Liver (tissue), 9 donors: Measurements from ENCODE around the gene ZNF74. TPM values are rescaled to one million over a fixed set of nuclear protein-coding genes. Genes with fewer than 3 reads are reported as not detected.

Experiments
- DNase-seq: peaks from one replicate; pipeline ENCODE4 v3.0.0-alpha.2; 2017; ENCODE audit warnings: low spot score
- H3K27ac ChIP-seq, 2 donors: one replicate each; pipeline ENCODE4 v1.7.0; 2013; ENCODE audit warnings: inconsistent platforms in 2 of 2, low read length in 2 of 2, control low read depth in 1 of 2, low read depth in 1 of 2, mild to moderate bottlenecking in 1 of 2
- H3K27me3 ChIP-seq, 4 donors: one replicate each; pipeline versions ENCODE4 v1.6.1 to v1.7.0; 2013; ENCODE audit warnings: low read length in 3 of 4, inconsistent platforms in 1 of 4, mild to moderate bottlenecking in 1 of 4, moderate library complexity in 1 of 4; ENCODE audit not compliant: control insufficient read depth in 4 of 4, insufficient read depth in 4 of 4
- H3K36me3 ChIP-seq, 4 donors: one replicate each; pipeline versions ENCODE4 v1.6.1 to v1.7.0; 2013; ENCODE audit warnings: low read length in 3 of 4, mild to moderate bottlenecking in 3 of 4, low read depth in 1 of 4, moderate library complexity in 1 of 4; ENCODE audit not compliant: control insufficient read depth in 4 of 4, insufficient read depth in 3 of 4
- H3K4me1 ChIP-seq, 4 donors: one replicate each; pipeline versions ENCODE4 v1.6.1 to v1.7.0; 2013; ENCODE audit warnings: low read length in 3 of 4, mild to moderate bottlenecking in 3 of 4, moderate library complexity in 1 of 4; ENCODE audit not compliant: control insufficient read depth in 4 of 4, insufficient read depth in 4 of 4
- H3K4me3 ChIP-seq, 3 donors: one replicate each; pipeline versions ENCODE4 v1.6.1 to v1.7.0; 2013; ENCODE audit warnings: low read length in 3 of 3, control low read depth in 1 of 3, low read depth in 1 of 3, mild to moderate bottlenecking in 1 of 3
- H3K9ac ChIP-seq, 2 donors: one replicate each; pipeline ENCODE4 v1.7.0; 2013; ENCODE audit warnings: low read length in 2 of 2, mild to moderate bottlenecking in 2 of 2, moderate library complexity in 2 of 2, control low read depth in 1 of 2, low read depth in 1 of 2
- H3K9me3 ChIP-seq, 4 donors: one replicate each; pipeline versions ENCODE4 v1.6.1 to v1.7.0; 2013; ENCODE audit warnings: low read length in 3 of 4; ENCODE audit not compliant: control insufficient read depth in 4 of 4
- EGR1 ChIP-seq, 2 donors: IDR thresholded peaks; 2 replicates each; pipeline ENCODE4 v1.6.1; 2016 to 2018; ENCODE audit warnings: antibody characterized with exemption in 2 of 2, low read depth in 2 of 2
- FOXA1 ChIP-seq: IDR thresholded peaks from 2 replicates; pipeline ENCODE4 v1.6.1; 2016; ENCODE audit warnings: antibody characterized with exemption
- FOXA2 ChIP-seq: IDR thresholded peaks from 2 replicates; pipeline ENCODE4 v1.6.1; 2016; ENCODE audit warnings: antibody characterized with exemption
- GABPA ChIP-seq, 2 donors: IDR thresholded peaks in 1 of 2; conservative IDR thresholded peaks in 1 of 2; 2 replicates each; pipeline ENCODE4 v1.6.1; 2016; ENCODE audit warnings: antibody characterized with exemption in 2 of 2, mild to moderate bottlenecking in 1 of 2, moderate library complexity in 1 of 2
- HNF4A ChIP-seq, 2 donors: conservative IDR thresholded peaks; 2 replicates each; pipeline ENCODE4 v1.6.1; 2016; ENCODE audit warnings: antibody characterized with exemption in 2 of 2, mild to moderate bottlenecking in 2 of 2
- HNF4G ChIP-seq: IDR thresholded peaks from 2 replicates; pipeline ENCODE4 v1.6.1; 2016; ENCODE audit warnings: antibody characterized with exemption
- JUND ChIP-seq, 2 donors: IDR thresholded peaks; 2 replicates each; pipeline ENCODE4 v1.6.1; 2016; ENCODE audit warnings: antibody characterized with exemption in 2 of 2
- NR2F2 ChIP-seq: IDR thresholded peaks from 2 replicates; pipeline ENCODE4 v1.6.1; 2016; ENCODE audit warnings: antibody characterized with exemption
- RAD21 ChIP-seq, 2 donors: IDR thresholded peaks; 2 replicates each; pipeline ENCODE4 v1.6.1; 2016; ENCODE audit warnings: antibody characterized with exemption in 2 of 2, mild to moderate bottlenecking in 2 of 2
- RXRA ChIP-seq, 2 donors: IDR thresholded peaks; 2 replicates each; pipeline ENCODE4 v1.6.1; 2017 to 2018; ENCODE audit warnings: antibody characterized with exemption in 2 of 2, mild to moderate bottlenecking in 1 of 2
- SP1 ChIP-seq: IDR thresholded peaks from 2 replicates; pipeline ENCODE4 v1.6.1; 2018; ENCODE audit warnings: antibody characterized with exemption, mild to moderate bottlenecking
- TAF1 ChIP-seq: conservative IDR thresholded peaks from 2 replicates; pipeline ENCODE4 v1.6.1; 2016; ENCODE audit warnings: antibody characterized with exemption, mild to moderate bottlenecking
- YY1 ChIP-seq: IDR thresholded peaks from 2 replicates; pipeline ENCODE4 v1.6.1; 2016; ENCODE audit warnings: antibody characterized with exemption, mild to moderate bottlenecking
- WGBS: extraction: QIAGEN DNeasy Blood & Tissue Kit; methylation state at CpG from one replicate; pipeline ENCODE4 v1.1.7; 2013; 5-methylcytosine and 5-hydroxymethylcytosine counted together
- polyA plus RNA-seq, 2 donors: library from polyadenylated mRNA; stranded (reverse) in 1 of 2; unstranded in 1 of 2; fragments of 200-250 nt in 1 of 2; fragments of >200 nt in 1 of 2; fragmentation: Nextera tagmentation in 1 of 2; extraction: Ambion mirVana in 1 of 2; gene quantifications; one replicate each; pipeline versions ENCODE4 v1.2.1 to v1.2.3, GENCODE V29; 2013 to 2015
- total RNA-seq, 2 donors: library from RNA; depleted of rRNA; stranded (reverse); fragments of >200 nt; gene quantifications; one replicate each; pipeline ENCODE4 v1.2.3, GENCODE V29; 2014
- TF ChIP-seq, protein P1 (sequence below): IDR thresholded peaks from 2 replicates; pipeline ENCODE4 v1.6.1; 2016; ENCODE audit warnings: antibody characterized with exemption, mild to moderate bottlenecking
- TF ChIP-seq, protein P2 (sequence below): fragments of 150-350 bp; IDR thresholded peaks from 2 replicates; pipeline ENCODE4 v1.5.1; 2017; ENCODE audit warnings: improper control_type of control experiment, low read depth, low read length; ENCODE audit not compliant: missing input control
- TF ChIP-seq, protein P3 (sequence below): IDR thresholded peaks from 2 replicates; pipeline ENCODE4 v1.6.1; 2016; ENCODE audit warnings: antibody characterized with exemption
- TF ChIP-seq, protein P4 (sequence below): IDR thresholded peaks from 2 replicates; pipeline ENCODE4 v1.6.1; 2016; ENCODE audit warnings: antibody characterized with exemption
- donor health status: healthy.
- donor health status: healthy.
- donor health status: healthy.
- donor health status: healthy.
- donor health status: healthy.

The ZNF74 gene
- total and polyA plus RNA-seq, 4 donors, result 0.99 to 5.0 (median 3.1) TPM

DNA sequence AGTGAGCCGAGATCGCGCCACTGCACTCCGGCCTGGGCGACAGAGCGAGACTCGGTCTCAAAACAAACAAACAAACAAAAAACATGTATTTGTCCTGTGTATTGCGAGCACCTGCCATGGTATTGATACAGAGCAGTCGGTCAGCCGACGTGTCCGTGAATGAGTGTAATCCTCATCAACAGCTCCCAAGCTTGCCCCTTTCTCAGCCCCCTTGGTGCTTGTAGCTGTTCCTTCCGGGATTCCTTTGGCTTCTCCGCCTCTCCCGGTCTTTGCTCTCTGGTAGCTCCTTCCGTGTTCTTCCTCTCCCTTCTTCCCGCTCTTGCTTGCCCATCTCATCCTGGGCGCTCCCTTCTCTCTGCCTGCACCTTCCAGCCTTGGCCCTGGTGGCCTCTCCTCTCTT, 10.9 kb downstream of the ZNF74 start (continued):
- TF ChIP-seq, protein P1, sequence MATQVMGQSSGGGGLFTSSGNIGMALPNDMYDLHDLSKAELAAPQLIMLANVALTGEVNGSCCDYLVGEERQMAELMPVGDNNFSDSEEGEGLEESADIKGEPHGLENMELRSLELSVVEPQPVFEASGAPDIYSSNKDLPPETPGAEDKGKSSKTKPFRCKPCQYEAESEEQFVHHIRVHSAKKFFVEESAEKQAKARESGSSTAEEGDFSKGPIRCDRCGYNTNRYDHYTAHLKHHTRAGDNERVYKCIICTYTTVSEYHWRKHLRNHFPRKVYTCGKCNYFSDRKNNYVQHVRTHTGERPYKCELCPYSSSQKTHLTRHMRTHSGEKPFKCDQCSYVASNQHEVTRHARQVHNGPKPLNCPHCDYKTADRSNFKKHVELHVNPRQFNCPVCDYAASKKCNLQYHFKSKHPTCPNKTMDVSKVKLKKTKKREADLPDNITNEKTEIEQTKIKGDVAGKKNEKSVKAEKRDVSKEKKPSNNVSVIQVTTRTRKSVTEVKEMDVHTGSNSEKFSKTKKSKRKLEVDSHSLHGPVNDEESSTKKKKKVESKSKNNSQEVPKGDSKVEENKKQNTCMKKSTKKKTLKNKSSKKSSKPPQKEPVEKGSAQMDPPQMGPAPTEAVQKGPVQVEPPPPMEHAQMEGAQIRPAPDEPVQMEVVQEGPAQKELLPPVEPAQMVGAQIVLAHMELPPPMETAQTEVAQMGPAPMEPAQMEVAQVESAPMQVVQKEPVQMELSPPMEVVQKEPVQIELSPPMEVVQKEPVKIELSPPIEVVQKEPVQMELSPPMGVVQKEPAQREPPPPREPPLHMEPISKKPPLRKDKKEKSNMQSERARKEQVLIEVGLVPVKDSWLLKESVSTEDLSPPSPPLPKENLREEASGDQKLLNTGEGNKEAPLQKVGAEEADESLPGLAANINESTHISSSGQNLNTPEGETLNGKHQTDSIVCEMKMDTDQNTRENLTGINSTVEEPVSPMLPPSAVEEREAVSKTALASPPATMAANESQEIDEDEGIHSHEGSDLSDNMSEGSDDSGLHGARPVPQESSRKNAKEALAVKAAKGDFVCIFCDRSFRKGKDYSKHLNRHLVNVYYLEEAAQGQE, result no peak
- no peak for TF ChIP-seq FOXA2

DNA sequence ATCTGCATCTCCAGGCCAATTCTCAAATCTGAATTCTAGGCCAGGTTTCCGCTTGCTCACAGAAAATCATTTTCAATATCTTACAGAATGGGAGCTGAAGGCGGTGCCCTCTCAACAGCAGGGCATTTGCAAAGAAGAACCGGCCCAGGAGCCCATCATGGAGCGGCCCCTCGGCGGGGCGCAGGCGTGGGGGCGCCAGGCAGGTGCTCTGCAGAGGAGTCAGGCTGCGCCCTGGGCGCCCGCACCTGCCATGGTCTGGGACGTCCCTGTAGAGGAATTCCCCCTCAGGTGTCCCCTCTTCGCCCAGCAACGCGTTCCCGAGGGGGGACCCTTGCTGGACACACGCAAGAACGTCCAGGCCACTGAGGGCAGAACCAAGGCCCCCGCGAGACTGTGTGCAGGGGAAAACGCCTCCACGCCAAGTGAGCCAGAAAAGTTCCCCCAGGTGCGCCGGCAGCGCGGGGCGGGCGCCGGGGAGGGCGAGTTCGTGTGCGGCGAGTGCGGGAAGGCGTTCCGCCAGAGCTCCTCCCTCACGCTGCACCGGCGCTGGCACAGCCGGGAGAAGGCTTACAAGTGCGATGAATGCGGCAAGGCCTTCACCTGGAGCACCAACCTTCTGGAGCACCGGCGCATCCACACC, 11.5 kb downstream of the ZNF74 start:
- Histone ChIP-seq H3K9me3 (no peaks in the 10 kb centered on the region), H3K27me3 (no peaks in the 10 kb centered on the region), H3K27ac (no peak overlapping the region), H3K9ac (no peak overlapping the region), H3K36me3 (peaks cover 0 to 18% (median 6%) of the 10 kb centered on the region in 4 donors), H3K4me1 (peaks cover 0 to 6% (median 4%) of the 10 kb centered on the region in 4 donors), H3K4me3 (no peak overlapping the region)
- no peak for TF ChIP-seq RAD21 (IDR thresholded peaks at IDR 0.05)
- no peak for TF ChIP-seq FOXA1
- TF ChIP-seq RXRA (IDR thresholded peaks at IDR 0.05), result no peak
- no peak for DNase-seq
- WGBS, result 97% methylated on average over 45 of the region's 45 CpGs

DNA sequence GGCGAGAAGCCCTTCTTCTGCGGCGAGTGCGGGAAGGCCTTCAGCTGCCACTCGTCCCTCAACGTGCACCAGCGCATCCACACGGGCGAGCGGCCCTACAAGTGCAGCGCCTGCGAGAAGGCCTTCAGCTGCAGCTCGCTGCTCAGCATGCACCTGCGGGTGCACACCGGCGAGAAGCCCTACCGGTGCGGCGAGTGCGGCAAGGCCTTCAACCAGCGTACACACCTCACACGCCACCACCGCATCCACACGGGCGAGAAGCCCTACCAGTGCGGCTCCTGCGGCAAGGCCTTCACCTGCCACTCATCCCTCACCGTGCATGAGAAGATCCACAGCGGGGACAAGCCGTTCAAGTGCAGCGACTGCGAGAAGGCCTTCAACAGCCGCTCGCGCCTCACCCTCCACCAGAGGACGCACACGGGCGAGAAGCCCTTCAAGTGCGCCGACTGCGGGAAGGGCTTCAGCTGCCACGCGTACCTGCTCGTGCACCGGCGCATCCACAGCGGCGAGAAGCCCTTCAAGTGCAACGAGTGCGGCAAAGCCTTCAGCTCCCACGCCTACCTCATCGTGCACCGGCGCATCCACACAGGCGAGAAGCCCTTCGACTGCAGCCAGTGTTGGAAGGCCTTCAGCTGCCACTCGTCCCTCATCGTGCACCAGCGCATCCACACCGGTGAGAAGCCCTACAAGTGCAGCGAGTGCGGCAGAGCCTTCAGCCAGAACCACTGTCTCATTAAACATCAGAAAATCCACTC, 12.2 kb downstream of the ZNF74 start:
- no peak for TF ChIP-seq EGR1 (IDR thresholded peaks at IDR 0.05; ENCODE audit: low read depth in 2 of 2)
- no peak for TF ChIP-seq RXRA (IDR thresholded peaks at IDR 0.05)
- no peak for TF ChIP-seq YY1
- no peak for TF ChIP-seq NR2F2
- TF ChIP-seq FOXA1, result no peak
- TF ChIP-seq GABPA (IDR thresholded peaks at IDR 0.05 in 1 of 2, conservative IDR thresholded peaks at IDR 0.05 in 1 of 2), result no peak
- TF ChIP-seq RAD21 (IDR thresholded peaks at IDR 0.05), result no peak
- TF ChIP-seq HNF4A (conservative IDR thresholded peaks at IDR 0.05), result no peak
- TF ChIP-seq, protein P2, sequence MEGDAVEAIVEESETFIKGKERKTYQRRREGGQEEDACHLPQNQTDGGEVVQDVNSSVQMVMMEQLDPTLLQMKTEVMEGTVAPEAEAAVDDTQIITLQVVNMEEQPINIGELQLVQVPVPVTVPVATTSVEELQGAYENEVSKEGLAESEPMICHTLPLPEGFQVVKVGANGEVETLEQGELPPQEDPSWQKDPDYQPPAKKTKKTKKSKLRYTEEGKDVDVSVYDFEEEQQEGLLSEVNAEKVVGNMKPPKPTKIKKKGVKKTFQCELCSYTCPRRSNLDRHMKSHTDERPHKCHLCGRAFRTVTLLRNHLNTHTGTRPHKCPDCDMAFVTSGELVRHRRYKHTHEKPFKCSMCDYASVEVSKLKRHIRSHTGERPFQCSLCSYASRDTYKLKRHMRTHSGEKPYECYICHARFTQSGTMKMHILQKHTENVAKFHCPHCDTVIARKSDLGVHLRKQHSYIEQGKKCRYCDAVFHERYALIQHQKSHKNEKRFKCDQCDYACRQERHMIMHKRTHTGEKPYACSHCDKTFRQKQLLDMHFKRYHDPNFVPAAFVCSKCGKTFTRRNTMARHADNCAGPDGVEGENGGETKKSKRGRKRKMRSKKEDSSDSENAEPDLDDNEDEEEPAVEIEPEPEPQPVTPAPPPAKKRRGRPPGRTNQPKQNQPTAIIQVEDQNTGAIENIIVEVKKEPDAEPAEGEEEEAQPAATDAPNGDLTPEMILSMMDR, result no peak
- TF ChIP-seq FOXA2, result no peak
- TF ChIP-seq JUND (IDR thresholded peaks at IDR 0.05), result no peak
- TF ChIP-seq, protein P3, sequence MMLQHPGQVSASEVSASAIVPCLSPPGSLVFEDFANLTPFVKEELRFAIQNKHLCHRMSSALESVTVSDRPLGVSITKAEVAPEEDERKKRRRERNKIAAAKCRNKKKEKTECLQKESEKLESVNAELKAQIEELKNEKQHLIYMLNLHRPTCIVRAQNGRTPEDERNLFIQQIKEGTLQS, result no peak
- no peak for TF ChIP-seq TAF1
- TF ChIP-seq SP1, result no peak
- TF ChIP-seq, protein P4, sequence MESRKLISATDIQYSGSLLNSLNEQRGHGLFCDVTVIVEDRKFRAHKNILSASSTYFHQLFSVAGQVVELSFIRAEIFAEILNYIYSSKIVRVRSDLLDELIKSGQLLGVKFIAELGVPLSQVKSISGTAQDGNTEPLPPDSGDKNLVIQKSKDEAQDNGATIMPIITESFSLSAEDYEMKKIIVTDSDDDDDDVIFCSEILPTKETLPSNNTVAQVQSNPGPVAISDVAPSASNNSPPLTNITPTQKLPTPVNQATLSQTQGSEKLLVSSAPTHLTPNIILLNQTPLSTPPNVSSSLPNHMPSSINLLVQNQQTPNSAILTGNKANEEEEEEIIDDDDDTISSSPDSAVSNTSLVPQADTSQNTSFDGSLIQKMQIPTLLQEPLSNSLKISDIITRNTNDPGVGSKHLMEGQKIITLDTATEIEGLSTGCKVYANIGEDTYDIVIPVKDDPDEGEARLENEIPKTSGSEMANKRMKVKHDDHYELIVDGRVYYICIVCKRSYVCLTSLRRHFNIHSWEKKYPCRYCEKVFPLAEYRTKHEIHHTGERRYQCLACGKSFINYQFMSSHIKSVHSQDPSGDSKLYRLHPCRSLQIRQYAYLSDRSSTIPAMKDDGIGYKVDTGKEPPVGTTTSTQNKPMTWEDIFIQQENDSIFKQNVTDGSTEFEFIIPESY, result no peak
- TF ChIP-seq HNF4G, result no peak
- peaks cover 0 to 18% (median 6%) of the 10 kb centered on the region in 4 donors for H3K36me3 ChIP-seq
- DNase-seq, result no peak

More for the DNA sequence above, 12.2 kb downstream of the ZNF74 start:
- H3K9ac ChIP-seq, result no peak overlapping the region
- no peaks in the 10 kb centered on the region for H3K9me3 ChIP-seq
- no peak overlapping the region for H3K4me3 ChIP-seq
- peaks cover 0 to 6% (median 4%) of the 10 kb centered on the region in 4 donors for H3K4me1 ChIP-seq
- H3K27me3 ChIP-seq, result no peaks in the 10 kb centered on the region
- no peak overlapping the region for H3K27ac ChIP-seq
- WGBS, result 98% methylated on average over 62 of the region's 62 CpGs
